SK-N-SH (cell line): ENCODE measurements around the gene TNFSF13.

Source experiments
- EP300 ChIP-seq, 2 experiments: IDR thresholded peaks; 2 replicates each; pipeline versions ENCODE4 v1.4.0 to v1.6.1; 2012; ENCODE audit warnings: borderline replicate concordance in 1 of 2, low read depth in 1 of 2, low read length in 1 of 2
- POLR2AphosphoS5 ChIP-seq: IDR thresholded peaks from 2 replicates; pipeline ENCODE4 v1.6.1; 2012; ENCODE audit warnings: low read depth, low read length
- YY1 ChIP-seq: IDR thresholded peaks from 2 replicates; pipeline ENCODE4 v1.4.0; 2012; ENCODE audit warnings: low read depth, mild to moderate bottlenecking
- TF ChIP-seq, protein P1 (sequence below): IDR thresholded peaks from 2 replicates; pipeline ENCODE4 v1.6.1; 2012; ENCODE audit warnings: mild to moderate bottlenecking, low read depth, low read length, moderate library complexity
- TF ChIP-seq, protein P2 (sequence below): fragments of 200-600 bp; sonication (generic); IDR thresholded peaks from 2 replicates; pipeline ENCODE4 v1.6.1; 2017; ENCODE audit warnings: antibody characterized with exemption, mild to moderate bottlenecking, moderate library complexity
- TF ChIP-seq, protein P3 (sequence below): IDR thresholded peaks from 2 replicates; pipeline ENCODE4 v1.4.0; 2012; ENCODE audit warnings: low read depth

DNA sequence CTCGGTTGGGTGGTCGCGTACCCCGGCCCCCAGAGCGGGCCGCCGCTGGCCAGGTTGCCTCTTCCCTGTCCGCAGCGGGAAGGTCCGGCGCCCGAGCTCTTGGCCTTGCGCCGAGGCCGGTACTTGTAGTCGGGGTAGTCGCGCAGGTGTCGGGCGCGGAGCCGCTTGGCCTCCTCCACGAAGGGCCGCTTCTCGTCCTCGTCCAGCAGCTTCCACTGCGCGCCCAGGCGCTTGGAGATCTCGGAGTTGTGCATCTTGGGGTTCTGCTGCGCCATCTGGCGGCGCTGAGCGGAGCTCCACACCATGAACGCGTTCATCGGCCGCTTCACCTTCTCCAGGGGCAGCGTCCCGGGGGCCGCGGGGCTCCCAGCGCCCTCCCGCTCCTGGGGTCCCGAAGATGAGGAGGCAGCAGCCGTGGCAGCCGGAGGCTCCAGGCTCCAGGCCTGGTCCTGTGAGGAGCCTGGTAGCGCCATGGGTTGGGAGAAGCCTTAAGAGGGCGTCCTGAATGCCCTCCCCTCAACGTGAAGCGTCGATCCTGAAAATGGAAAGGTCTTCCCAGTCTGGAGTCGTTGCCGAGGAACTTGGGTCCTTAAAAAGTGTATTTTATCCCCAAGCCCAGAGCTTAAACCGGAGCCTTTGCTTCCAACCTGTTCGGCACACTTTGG is 30.8 kb downstream of the TNFSF13 start:
- TF ChIP-seq EP300 (IDR thresholded peaks at IDR 0.05; ENCODE audit: borderline replicate concordance in 1 of 2, low read depth in 1 of 2, low read length in 1 of 2) (no peak), YY1 (no peak), POLR2AphosphoS5 (no peak)
- TF ChIP-seq, protein P1, sequence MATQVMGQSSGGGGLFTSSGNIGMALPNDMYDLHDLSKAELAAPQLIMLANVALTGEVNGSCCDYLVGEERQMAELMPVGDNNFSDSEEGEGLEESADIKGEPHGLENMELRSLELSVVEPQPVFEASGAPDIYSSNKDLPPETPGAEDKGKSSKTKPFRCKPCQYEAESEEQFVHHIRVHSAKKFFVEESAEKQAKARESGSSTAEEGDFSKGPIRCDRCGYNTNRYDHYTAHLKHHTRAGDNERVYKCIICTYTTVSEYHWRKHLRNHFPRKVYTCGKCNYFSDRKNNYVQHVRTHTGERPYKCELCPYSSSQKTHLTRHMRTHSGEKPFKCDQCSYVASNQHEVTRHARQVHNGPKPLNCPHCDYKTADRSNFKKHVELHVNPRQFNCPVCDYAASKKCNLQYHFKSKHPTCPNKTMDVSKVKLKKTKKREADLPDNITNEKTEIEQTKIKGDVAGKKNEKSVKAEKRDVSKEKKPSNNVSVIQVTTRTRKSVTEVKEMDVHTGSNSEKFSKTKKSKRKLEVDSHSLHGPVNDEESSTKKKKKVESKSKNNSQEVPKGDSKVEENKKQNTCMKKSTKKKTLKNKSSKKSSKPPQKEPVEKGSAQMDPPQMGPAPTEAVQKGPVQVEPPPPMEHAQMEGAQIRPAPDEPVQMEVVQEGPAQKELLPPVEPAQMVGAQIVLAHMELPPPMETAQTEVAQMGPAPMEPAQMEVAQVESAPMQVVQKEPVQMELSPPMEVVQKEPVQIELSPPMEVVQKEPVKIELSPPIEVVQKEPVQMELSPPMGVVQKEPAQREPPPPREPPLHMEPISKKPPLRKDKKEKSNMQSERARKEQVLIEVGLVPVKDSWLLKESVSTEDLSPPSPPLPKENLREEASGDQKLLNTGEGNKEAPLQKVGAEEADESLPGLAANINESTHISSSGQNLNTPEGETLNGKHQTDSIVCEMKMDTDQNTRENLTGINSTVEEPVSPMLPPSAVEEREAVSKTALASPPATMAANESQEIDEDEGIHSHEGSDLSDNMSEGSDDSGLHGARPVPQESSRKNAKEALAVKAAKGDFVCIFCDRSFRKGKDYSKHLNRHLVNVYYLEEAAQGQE: no peak
- TF ChIP-seq, protein P2, sequence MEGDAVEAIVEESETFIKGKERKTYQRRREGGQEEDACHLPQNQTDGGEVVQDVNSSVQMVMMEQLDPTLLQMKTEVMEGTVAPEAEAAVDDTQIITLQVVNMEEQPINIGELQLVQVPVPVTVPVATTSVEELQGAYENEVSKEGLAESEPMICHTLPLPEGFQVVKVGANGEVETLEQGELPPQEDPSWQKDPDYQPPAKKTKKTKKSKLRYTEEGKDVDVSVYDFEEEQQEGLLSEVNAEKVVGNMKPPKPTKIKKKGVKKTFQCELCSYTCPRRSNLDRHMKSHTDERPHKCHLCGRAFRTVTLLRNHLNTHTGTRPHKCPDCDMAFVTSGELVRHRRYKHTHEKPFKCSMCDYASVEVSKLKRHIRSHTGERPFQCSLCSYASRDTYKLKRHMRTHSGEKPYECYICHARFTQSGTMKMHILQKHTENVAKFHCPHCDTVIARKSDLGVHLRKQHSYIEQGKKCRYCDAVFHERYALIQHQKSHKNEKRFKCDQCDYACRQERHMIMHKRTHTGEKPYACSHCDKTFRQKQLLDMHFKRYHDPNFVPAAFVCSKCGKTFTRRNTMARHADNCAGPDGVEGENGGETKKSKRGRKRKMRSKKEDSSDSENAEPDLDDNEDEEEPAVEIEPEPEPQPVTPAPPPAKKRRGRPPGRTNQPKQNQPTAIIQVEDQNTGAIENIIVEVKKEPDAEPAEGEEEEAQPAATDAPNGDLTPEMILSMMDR: peak; percentile 83
- TF ChIP-seq, protein P3, sequence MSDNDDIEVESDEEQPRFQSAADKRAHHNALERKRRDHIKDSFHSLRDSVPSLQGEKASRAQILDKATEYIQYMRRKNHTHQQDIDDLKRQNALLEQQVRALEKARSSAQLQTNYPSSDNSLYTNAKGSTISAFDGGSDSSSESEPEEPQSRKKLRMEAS: peak; percentile 52
